H1 (cell line): ENCODE results near the gene SCYL3. TPM values are rescaled to one million over a fixed set of nuclear protein-coding genes. Genes with fewer than 3 reads are reported as not detected.

Source experiments
- CTCF ChIA-PET: fragments of 300-600 bp; sonication (Branson Sonifier 250); formaldehyde crosslinking; loops from one replicate; lab custom pipeline; 2021; ENCODE audit not compliant: partially characterized antibody; lab: Charles Lee
- POLR2A ChIA-PET: fragments of 300-600 bp; sonication (Branson Sonifier 250); formaldehyde crosslinking; loops from one replicate; lab custom pipeline; 2021; ENCODE audit warnings: inconsistent platforms; ENCODE audit not compliant: partially characterized antibody; lab: Charles Lee
- DNase-seq, 2 experiments: peaks; one replicate each; pipeline versions ENCODE4 v3.0.0 to v3.0.0-alpha.2; 2010 to 2022; ENCODE audit warnings: low spot score in 2 of 2, low read depth in 1 of 2, mixed read lengths in 1 of 2
- FAIRE-seq: peaks from 2 replicates; lab custom pipeline; 2011; peaks lifted over from hg19 to GRCh38; lab: Jason Lieb, UNC
- H2AFZ ChIP-seq: 2 replicates; pipeline ENCODE4 v1.8.1; 2012; ENCODE audit warnings: low read length, inconsistent platforms
- H2AK5ac ChIP-seq: 2 replicates; pipeline ENCODE4 v1.6.1; 2013; ENCODE audit warnings: low read depth, low read length
- H2BK120ac ChIP-seq: replicated peaks from 2 replicates; pipeline ENCODE3; 2013; ENCODE audit warnings: low read depth, low read length, inconsistent platforms
- H2BK12ac ChIP-seq: 2 replicates; pipeline ENCODE4 v1.6.1; 2013; ENCODE audit warnings: low read depth, low read length
- H2BK15ac ChIP-seq: 2 replicates; pipeline ENCODE4 v1.6.1; 2013; ENCODE audit warnings: low read length
- H2BK20ac ChIP-seq: 2 replicates; pipeline ENCODE4 v1.6.1; 2013; ENCODE audit warnings: low read length
- H2BK5ac ChIP-seq: 2 replicates; pipeline ENCODE4 v1.6.1; 2013; ENCODE audit warnings: low read depth, low read length
- H3K14ac ChIP-seq: 2 replicates; pipeline ENCODE4 v1.6.1; 2013; ENCODE audit warnings: inconsistent platforms; ENCODE audit not compliant: insufficient read length
- H3K18ac ChIP-seq: 2 replicates; pipeline ENCODE4 v1.6.1; 2013; ENCODE audit warnings: low read length; ENCODE audit errors: extremely low read depth
- H3K23ac ChIP-seq: 2 replicates; pipeline ENCODE4 v1.6.1; 2013; ENCODE audit warnings: inconsistent platforms; ENCODE audit not compliant: insufficient read length
- H3K23me2 ChIP-seq: 2 replicates; pipeline ENCODE4 v1.6.1; 2013; ENCODE audit warnings: low read depth, low read length
- H3K27ac ChIP-seq: 2 replicates; pipeline ENCODE4 v1.6.1; 2011; ENCODE audit warnings: low read depth, low read length, inconsistent platforms
- H3K27me3 ChIP-seq, 4 experiments: replicated peaks in 1 of 4; 1 replicate in 1 of 4; 2 replicates in 3 of 4; pipeline versions ENCODE4 v1.6.1 to v1.8.1; 2011 to 2013; ENCODE audit warnings: low read length in 3 of 4, mild to moderate bottlenecking in 3 of 4, inconsistent platforms in 2 of 4, mixed read lengths in 2 of 4, moderate library complexity in 1 of 4; ENCODE audit not compliant: control insufficient read depth in 3 of 4, insufficient read depth in 3 of 4; ENCODE audit errors: extremely low read depth in 1 of 4
- H3K36me3 ChIP-seq, 4 experiments: 2 replicates each; pipeline versions ENCODE4 v1.6.1 to v1.8.1; 2011 to 2013; ENCODE audit warnings: mild to moderate bottlenecking in 4 of 4, low read length in 3 of 4, moderate library complexity in 2 of 4, control low read depth in 1 of 4, inconsistent platforms in 1 of 4; ENCODE audit not compliant: insufficient read depth in 4 of 4, control insufficient read depth in 2 of 4
- H3K4ac ChIP-seq: replicated peaks from 2 replicates; pipeline ENCODE3; 2013; ENCODE audit warnings: low read length, low read depth, mixed read lengths, inconsistent platforms; ENCODE audit not compliant: insufficient read length
- H3K4me1 ChIP-seq, 4 experiments: replicated peaks in 1 of 4; 1 replicate in 1 of 4; 2 replicates in 3 of 4; pipeline versions ENCODE4 v1.6.1 to v1.8.1; 2011 to 2013; ENCODE audit warnings: low read length in 3 of 4, inconsistent platforms in 2 of 4, mixed read lengths in 1 of 4; ENCODE audit not compliant: insufficient read depth in 4 of 4, control insufficient read depth in 3 of 4
- H3K4me2 ChIP-seq, 2 experiments: 2 replicates each; pipeline versions ENCODE4 v1.6.1 to v1.8.1; 2011 to 2013; ENCODE audit warnings: low read depth in 2 of 2, low read length in 2 of 2, control low read depth in 1 of 2, inconsistent platforms in 1 of 2, mild to moderate bottlenecking in 1 of 2; ENCODE audit not compliant: insufficient read depth in 1 of 2
- H3K4me3 ChIP-seq, 4 experiments: fragments of 200-600, 300-600 bp in 1 of 4; sonication (generic), shearing (Covaris generic), sonication (Bioruptor Twin) in 1 of 4; 2 replicates each; pipeline versions ENCODE4 v1.5.1 to v1.8.1; 2011 to 2016; ENCODE audit warnings: low read length in 4 of 4, low read depth in 3 of 4, control low read depth in 2 of 4, inconsistent platforms in 2 of 4, mild to moderate bottlenecking in 2 of 4, mixed read lengths in 1 of 4, moderate library complexity in 1 of 4; ENCODE audit not compliant: insufficient read depth in 2 of 4; ENCODE audit errors: extremely low read depth in 1 of 4
- H3K56ac ChIP-seq: replicated peaks from 2 replicates; pipeline ENCODE3; 2013; ENCODE audit warnings: low read depth, mild to moderate bottlenecking, mixed read lengths, low read length, inconsistent platforms; ENCODE audit not compliant: insufficient read length
- H3K79me1 ChIP-seq: 2 replicates; pipeline ENCODE4 v1.6.1; 2013; ENCODE audit warnings: low read depth, low read length, control low read depth
- H3K79me2 ChIP-seq, 2 experiments: 2 replicates each; pipeline versions ENCODE4 v1.6.1 to v1.8.1; 2012 to 2013; ENCODE audit warnings: low read length in 2 of 2, mild to moderate bottlenecking in 2 of 2, inconsistent platforms in 1 of 2; ENCODE audit not compliant: insufficient read depth in 2 of 2, control insufficient read depth in 1 of 2
- H3K9ac ChIP-seq, 4 experiments: replicated peaks in 1 of 4; 1 replicate in 1 of 4; 2 replicates in 3 of 4; pipeline versions ENCODE4 v1.6.1 to v1.8.1; 2011 to 2013; ENCODE audit warnings: low read depth in 3 of 4, low read length in 3 of 4, control low read depth in 2 of 4, mild to moderate bottlenecking in 2 of 4, moderate library complexity in 2 of 4, inconsistent platforms in 1 of 4; ENCODE audit errors: extremely low read depth in 1 of 4
- H3K9me3 ChIP-seq, 2 experiments: 2 replicates each; pipeline versions ENCODE4 v1.6.1 to v1.8.1; 2012 to 2013; ENCODE audit warnings: mild to moderate bottlenecking in 2 of 2, moderate library complexity in 2 of 2, control low read depth in 1 of 2, inconsistent platforms in 1 of 2, low read depth in 1 of 2, low read length in 1 of 2, mixed read lengths in 1 of 2; ENCODE audit not compliant: insufficient read depth in 2 of 2
- H4K20me1 ChIP-seq, 2 experiments: replicated peaks in 1 of 2; 2 replicates each; pipeline versions ENCODE3 to v1.8.1; 2011 to 2013; ENCODE audit warnings: inconsistent platforms in 2 of 2, low read length in 2 of 2, mild to moderate bottlenecking in 1 of 2; ENCODE audit not compliant: insufficient read depth in 2 of 2, control insufficient read depth in 1 of 2
- H4K5ac ChIP-seq: 2 replicates; pipeline ENCODE4 v1.6.1; 2013; ENCODE audit warnings: low read length, low read depth, mixed read lengths, inconsistent platforms; ENCODE audit not compliant: insufficient read length
- H4K8ac ChIP-seq: 2 replicates; pipeline ENCODE4 v1.8.0; 2013; ENCODE audit warnings: mild to moderate bottlenecking, moderate library complexity, low read length, inconsistent platforms; ENCODE audit not compliant: insufficient read depth; ENCODE audit errors: extremely low read depth
- H4K91ac ChIP-seq: replicated peaks from 2 replicates; pipeline ENCODE3; 2013; ENCODE audit warnings: low read length, mixed read lengths, inconsistent platforms; ENCODE audit not compliant: insufficient read length
- CEBPB ChIP-seq: IDR thresholded peaks from 2 replicates; pipeline ENCODE4 v1.6.1; 2012; ENCODE audit warnings: low read depth, low read length
- EGR1 ChIP-seq: IDR thresholded peaks from 2 replicates; pipeline ENCODE4 v1.6.1; 2011; ENCODE audit warnings: low read depth, low read length, borderline replicate concordance
- HDAC2 ChIP-seq, 2 experiments: fragments of 300-600 bp in 1 of 2; sonication (generic) in 1 of 2; IDR thresholded peaks; 2 replicates each; pipeline ENCODE4 v1.6.1; 2011 to 2012; ENCODE audit warnings: low read depth in 2 of 2, low read length in 2 of 2, mild to moderate bottlenecking in 2 of 2, moderate library complexity in 2 of 2, borderline replicate concordance in 1 of 2, inconsistent platforms in 1 of 2
- KDM1A ChIP-seq: fragments of 200-600, 300-600 bp; sonication (generic); IDR thresholded peaks from 2 replicates; pipeline ENCODE4 v1.7.1; 2016; ENCODE audit warnings: mild to moderate bottlenecking, low read length, borderline replicate concordance
- RBBP5 ChIP-seq: IDR thresholded peaks from 2 replicates; pipeline ENCODE4 v1.7.1; 2012; ENCODE audit warnings: low read depth, mild to moderate bottlenecking, inconsistent platforms, low read length, moderate library complexity, borderline replicate concordance
- RNF2 ChIP-seq: fragments of 200-900, 300-1000 bp; sonication (generic); IDR thresholded peaks from 2 replicates; pipeline ENCODE4 v1.7.1; 2016; ENCODE audit warnings: borderline replicate concordance, low read depth, mild to moderate bottlenecking, antibody characterized with exemption, low read length; ENCODE audit not compliant: poor library complexity, severe bottlenecking; ENCODE audit errors: missing control alignments
- SP1 ChIP-seq: IDR thresholded peaks from 2 replicates; pipeline ENCODE4 v1.6.1; 2011; ENCODE audit warnings: low read depth, low read length
- SP2 ChIP-seq: IDR thresholded peaks from 2 replicates; pipeline ENCODE4 v1.6.1; 2012; ENCODE audit warnings: mild to moderate bottlenecking, low read length, inconsistent platforms
- SUZ12 ChIP-seq: fragments of 200-600 bp; sonication (generic); IDR thresholded peaks from 2 replicates; pipeline ENCODE4 v1.6.1; 2012; ENCODE audit warnings: mild to moderate bottlenecking, inconsistent platforms, low read length, moderate library complexity, mixed read lengths
- TAF7 ChIP-seq: optimal IDR thresholded peaks from 2 replicates; pipeline ENCODE3; 2011; ENCODE audit warnings: low read depth, mild to moderate bottlenecking, inconsistent platforms, low read length, moderate library complexity, borderline replicate concordance
- TEAD4 ChIP-seq: IDR thresholded peaks from 2 replicates; pipeline ENCODE4 v1.6.1; 2012; ENCODE audit warnings: low read depth, low read length, inconsistent platforms, mixed read lengths
- YY1 ChIP-seq: IDR thresholded peaks from 2 replicates; pipeline ENCODE4 v1.6.1; 2011; ENCODE audit warnings: low read depth, mild to moderate bottlenecking, low read length
- WGBS, 2 experiments: shearing (Covaris generic) in 1 of 2; methylation state at CpG; one replicate each; pipeline versions ENCODE4 v1.1.6 to v1.1.7; 2013 to 2015; ENCODE audit warnings: low lambda C conversion rate in 2 of 2, mixed read lengths in 2 of 2, inconsistent platforms in 1 of 2, low coverage in 1 of 2, missing lambda C conversion rate in 1 of 2; ENCODE audit not compliant: insufficient replicate concordance in 2 of 2, insufficient coverage in 1 of 2, insufficient read length in 1 of 2; ENCODE audit errors: extremely low coverage in 1 of 2, missing lambda C conversion rate in 1 of 2; 5-methylcytosine and 5-hydroxymethylcytosine counted together
- polyA plus RNA-seq, 7 experiments: library from polyadenylated mRNA; depleted of rRNA in 3 of 7; stranded (reverse) in 5 of 7; unstranded in 2 of 7; fragments of >200 nt in 5 of 7; fragments of 200-250 nt in 2 of 7; gene quantifications; 1 replicate in 5 of 7; 2 replicates in 1 of 7; 4 replicates in 1 of 7; pipeline versions ENCODE4 v1.2.1 to v1.2.3, GENCODE V29; 2011 to 2013; ENCODE audit warnings: missing spikeins in 2 of 7, mixed read lengths in 2 of 7
- total RNA-seq: library from RNA; stranded (reverse); fragmentation: NEBNext Ultra II Directional; extraction: Animal tissue kit (Norgen Biotek cat#: 25700); gene quantifications from 2 replicates; pipeline ENCODE4 v1.2.1, GENCODE V29; 2021
- TF ChIP-seq, protein P1 (sequence below): IDR thresholded peaks from 2 replicates; pipeline ENCODE4 v1.6.1; 2012; ENCODE audit warnings: inconsistent platforms

The SCYL3 gene
- total and polyA plus RNA-seq, 2 of the 8 experiments (the other 6 are each of a cell fraction or from before 2014, with no cell fraction given) = 2.7 to 5.3 TPM

DNA sequence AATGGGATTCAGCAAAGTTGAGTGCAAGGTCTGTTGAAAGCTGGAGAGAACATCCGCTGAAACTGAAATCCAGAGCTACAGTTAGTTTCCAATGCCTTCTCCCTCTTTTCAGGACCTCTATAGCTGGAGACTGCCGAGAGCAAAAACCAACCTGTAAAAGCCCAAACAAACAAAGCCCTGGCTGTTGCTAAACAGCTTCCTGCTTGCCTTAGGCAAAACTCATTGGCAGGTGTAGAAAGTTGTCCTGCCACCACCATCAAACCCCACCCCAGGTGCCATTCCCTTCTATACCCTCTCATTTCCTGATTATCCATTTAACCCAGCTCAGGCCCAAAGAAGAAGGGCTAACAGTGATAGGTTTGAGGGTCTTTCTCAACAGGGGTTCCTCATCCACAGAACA is 24.7 kb downstream of the SCYL3 start:
- H2AFZ ChIP-seq = no peak overlapping the region
- no peak overlapping the region for H2BK5ac ChIP-seq
- no peak for FAIRE-seq
- H3K56ac ChIP-seq = no peak overlapping the region
- peaks cover 0 to 1% (median 0%) of the 10 kb centered on the region in 4 experiments; a peak in 1 of 7 replicates for H3K27me3 ChIP-seq
- ChIA-PET POLR2A (interaction anchor here (1.2 kb wide), 1 partner anchor 22 kb away, joined by 3 read pairs; no protein-coding TSS in a partner anchor), CTCF (no interaction called here)
- no peak overlapping the region for H3K14ac ChIP-seq
- no peak overlapping the region for H3K4ac ChIP-seq
- no peaks in the 10 kb centered on the region for H3K23me2 ChIP-seq
- TF ChIP-seq YY1 (no peak), RBBP5 (no peak), SP2 (no peak), HDAC2 (IDR thresholded peaks at IDR 0.05; ENCODE audit: borderline replicate concordance in 1 of 2, low read depth in 2 of 2, low read length in 2 of 2) (no peak), EGR1 (no peak), TEAD4 (no peak), SUZ12 (no peak), SP1 (no peak), TAF7 (no peak), CEBPB (no peak), KDM1A (no peak), RNF2 (no peak)
- TF ChIP-seq, protein P1, sequence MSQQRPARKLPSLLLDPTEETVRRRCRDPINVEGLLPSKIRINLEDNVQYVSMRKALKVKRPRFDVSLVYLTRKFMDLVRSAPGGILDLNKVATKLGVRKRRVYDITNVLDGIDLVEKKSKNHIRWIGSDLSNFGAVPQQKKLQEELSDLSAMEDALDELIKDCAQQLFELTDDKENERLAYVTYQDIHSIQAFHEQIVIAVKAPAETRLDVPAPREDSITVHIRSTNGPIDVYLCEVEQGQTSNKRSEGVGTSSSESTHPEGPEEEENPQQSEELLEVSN = no peak
- TF ChIP-seq, all 59 proteins: peak for 0
- 94% methylated on average over 2 of the region's 2 CpGs; no CpG with 5 or more reads in 1 of the 2 experiments for WGBS, 2 experiments
- Histone ChIP-seq H4K20me1 (no peaks in the 10 kb centered on the region), H4K8ac (no peak overlapping the region), H3K18ac (no peak overlapping the region), H2BK20ac (no peak overlapping the region), H4K91ac (no peak overlapping the region), H3K36me3 (peaks cover 2 to 48% (median 24%) of the 10 kb centered on the region in 4 experiments; a peak in 6 of 8 replicates), H3K9me3 (peaks cover 4 to 12% of the 10 kb centered on the region in 2 experiments; a peak in 3 of 4 replicates), H3K9ac (no peak overlapping the region), H3K79me1 (no peaks in the 10 kb centered on the region; the same call in 1 of the 2 replicates), H3K4me1 (no peaks in the 10 kb centered on the region), H2BK120ac (no peak overlapping the region), H2AK5ac (no peak overlapping the region), H3K79me2 (no peaks in the 10 kb centered on the region), H2BK12ac (no peak overlapping the region), H3K23ac (no peak overlapping the region), H2BK15ac (no peak overlapping the region), H4K5ac (no peak overlapping the region), H3K27ac (no peak overlapping the region), H3K4me2 (no peak overlapping the region), H3K4me3 (no peak overlapping the region)
- no peak for DNase-seq
